GM12865 (cell line): ENCODE data around the gene C14orf119.

Experiments
- DNase-seq: peaks from one replicate; pipeline ENCODE4 v3.0.0; 2010; ENCODE audit warnings: low read depth
- H3K4me3 ChIP-seq: 2 replicates; pipeline ENCODE4 v1.5.1; 2011; ENCODE audit warnings: mild to moderate bottlenecking, low read depth, low read length, control low read depth
- TF ChIP-seq, protein P1 (sequence below): IDR thresholded peaks from 2 replicates; pipeline ENCODE4 v1.5.1; 2011; ENCODE audit warnings: low read length, control low read depth, low read depth, inconsistent platforms; ENCODE audit not compliant: insufficient read depth; ENCODE audit errors: missing control alignments

Gene C14orf119, protein sequence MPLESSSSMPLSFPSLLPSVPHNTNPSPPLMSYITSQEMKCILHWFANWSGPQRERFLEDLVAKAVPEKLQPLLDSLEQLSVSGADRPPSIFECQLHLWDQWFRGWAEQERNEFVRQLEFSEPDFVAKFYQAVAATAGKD

DNA sequence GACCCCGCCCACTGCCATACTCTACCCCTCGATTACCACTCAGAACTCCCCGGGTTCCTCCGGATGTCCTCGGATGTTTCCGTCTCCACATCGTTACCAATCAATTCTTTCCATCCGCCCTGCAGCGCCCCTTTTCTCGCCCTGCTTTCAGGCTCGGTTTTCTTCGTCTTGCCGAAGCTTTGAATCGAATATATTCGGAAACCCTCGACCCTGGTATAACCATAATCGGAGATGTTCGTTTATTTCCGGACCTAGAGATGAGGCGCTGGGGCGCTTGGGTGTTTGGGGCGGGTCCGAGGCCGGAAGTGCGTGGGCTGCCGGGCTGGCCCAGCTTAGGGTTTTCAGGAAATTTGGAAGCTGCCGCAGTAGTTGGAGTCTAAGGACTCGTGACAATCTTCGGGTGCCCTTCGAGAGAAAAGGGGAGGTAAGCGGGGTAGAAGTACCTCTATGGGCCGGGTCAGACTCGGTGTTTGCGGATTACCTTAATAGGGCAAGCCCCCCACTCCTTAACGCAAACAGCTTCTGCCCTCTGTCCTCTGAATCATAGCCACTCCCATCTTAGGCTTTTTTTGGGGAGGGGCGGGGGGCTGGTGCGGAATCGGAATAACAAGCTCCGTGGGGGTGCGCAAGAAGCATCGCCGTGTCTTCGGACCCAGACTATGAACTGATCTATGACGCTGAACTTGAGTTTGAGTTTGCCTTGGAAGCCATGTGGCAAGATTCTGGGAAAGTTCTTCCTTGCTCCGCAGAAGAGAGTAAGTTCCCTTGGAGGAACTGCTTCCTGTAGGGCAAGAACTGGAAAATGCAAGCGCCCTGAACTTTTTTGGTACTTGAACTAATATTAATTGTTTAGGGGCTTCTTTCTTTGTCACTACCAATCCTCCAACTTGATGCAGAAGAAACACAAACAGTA lies at the start of gene C14orf119:
TSS of gene C14orf119 (plus strand) at position 310 of the 913 bp plus-strand sequence. CDS start 2,154 bp downstream, outside the sequence.
- H3K4me3 ChIP-seq, result peak within 1 kb of the TSS; percentile 95
- TF ChIP-seq, protein P1, sequence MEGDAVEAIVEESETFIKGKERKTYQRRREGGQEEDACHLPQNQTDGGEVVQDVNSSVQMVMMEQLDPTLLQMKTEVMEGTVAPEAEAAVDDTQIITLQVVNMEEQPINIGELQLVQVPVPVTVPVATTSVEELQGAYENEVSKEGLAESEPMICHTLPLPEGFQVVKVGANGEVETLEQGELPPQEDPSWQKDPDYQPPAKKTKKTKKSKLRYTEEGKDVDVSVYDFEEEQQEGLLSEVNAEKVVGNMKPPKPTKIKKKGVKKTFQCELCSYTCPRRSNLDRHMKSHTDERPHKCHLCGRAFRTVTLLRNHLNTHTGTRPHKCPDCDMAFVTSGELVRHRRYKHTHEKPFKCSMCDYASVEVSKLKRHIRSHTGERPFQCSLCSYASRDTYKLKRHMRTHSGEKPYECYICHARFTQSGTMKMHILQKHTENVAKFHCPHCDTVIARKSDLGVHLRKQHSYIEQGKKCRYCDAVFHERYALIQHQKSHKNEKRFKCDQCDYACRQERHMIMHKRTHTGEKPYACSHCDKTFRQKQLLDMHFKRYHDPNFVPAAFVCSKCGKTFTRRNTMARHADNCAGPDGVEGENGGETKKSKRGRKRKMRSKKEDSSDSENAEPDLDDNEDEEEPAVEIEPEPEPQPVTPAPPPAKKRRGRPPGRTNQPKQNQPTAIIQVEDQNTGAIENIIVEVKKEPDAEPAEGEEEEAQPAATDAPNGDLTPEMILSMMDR, result no peak
- DNase-seq, result peak; percentile 99

- TF ChIP-seq, protein P1, result no peak
- DNase-seq, result no peak
- no peak overlapping the region for H3K4me3 ChIP-seq
These were observed 48.2 kb upstream of the C14orf119 start for GRCh38 chr14:23047034-23047634.

- no peak overlapping the region for H3K4me3 ChIP-seq
- TF ChIP-seq, protein P1, result no peak
- DNase-seq, result no peak
These were observed 47.3 kb upstream of the C14orf119 start for GRCh38 chr14:23047751-23048693.

DNA sequence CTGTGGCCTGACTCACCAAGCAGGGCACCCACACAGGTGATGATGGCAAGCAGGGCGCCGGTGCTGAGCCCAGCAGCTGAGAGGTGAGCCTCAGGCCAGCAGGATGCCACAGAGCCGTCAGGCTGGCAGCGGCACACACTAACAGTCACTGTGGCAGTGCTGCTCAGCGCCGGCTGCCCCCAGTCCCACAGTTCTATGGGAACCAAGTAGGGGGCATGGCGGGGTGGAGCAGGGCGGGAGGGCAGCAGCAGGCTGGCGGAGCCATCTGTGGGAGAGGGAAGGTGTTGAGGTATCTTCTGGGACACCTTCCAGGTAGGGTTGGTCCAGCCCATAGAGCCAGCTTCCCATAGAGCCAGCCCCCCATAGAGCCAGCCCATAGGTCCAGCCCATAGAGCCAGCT lies 46.3 kb upstream of the C14orf119 start:
- no peak overlapping the region for H3K4me3 ChIP-seq
- DNase-seq, result no peak
- TF ChIP-seq, protein P1, result no peak

DNA sequence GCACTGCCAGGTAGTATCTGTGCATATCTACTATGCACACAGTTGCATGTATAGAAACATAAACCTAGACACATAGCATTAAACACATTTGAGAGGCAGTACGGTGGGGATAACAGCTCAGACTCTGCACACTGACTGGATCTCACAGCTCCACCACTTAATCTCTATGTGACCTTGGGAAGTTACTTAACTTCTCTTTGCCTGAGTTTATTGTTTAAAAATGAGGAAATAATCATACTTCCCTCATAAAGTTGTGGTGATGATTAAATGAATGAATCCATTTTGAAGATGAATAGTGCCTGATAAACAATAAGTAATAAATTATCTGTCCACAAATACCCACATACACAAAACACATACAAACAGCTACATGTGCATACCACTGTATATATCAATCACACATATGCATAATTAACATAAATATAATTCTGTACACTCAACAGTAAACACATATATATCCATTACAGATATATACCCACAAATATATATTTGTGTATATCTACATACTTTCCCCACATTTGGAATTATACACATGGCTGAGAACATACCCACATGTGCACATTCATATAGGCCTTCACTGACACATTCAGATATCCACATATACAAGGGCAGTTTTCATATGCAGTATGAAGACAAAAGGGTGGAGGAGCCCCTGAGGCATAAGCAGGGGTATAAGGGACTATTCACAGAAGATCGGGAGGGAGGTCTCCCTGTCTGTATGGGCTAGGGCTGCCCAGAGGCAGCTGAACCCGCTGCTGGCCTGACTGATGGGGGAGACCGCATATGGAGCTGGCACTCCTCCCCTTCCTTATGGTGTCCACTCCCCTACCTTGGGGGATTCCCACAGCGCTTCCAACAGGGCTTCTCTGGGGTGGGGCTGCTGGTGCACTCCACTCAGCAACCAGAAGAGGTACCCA lies 43.9 kb upstream of the C14orf119 start:
- DNase-seq, result no peak
- TF ChIP-seq, protein P1, result no peak
- H3K4me3 ChIP-seq, result no peak overlapping the region

DNA sequence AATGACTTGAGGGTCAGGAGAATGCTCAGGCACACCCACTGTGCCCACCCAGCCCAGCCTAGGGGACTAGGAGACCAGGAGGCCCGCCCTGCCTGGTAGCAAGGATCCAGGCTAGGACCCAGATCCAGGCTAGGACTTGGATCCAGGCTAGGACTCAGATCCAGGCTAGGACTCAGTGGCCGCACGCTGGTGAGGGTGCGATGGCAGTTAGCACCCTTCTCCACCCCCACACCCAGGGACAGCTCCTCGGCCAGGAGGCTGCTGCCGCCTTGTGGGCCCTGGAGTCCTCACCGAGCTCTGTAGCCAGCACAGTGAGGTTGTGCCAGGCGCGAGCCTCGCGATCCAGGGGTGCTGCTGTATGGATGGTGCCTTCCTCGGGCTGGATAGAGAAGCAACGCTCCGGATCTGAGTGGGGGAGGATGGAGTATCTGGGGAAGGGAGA lies 43.1 kb upstream of the C14orf119 start:
- H3K4me3 ChIP-seq, result no peak overlapping the region
- TF ChIP-seq, protein P1, result no peak
- DNase-seq, result no peak
